NCI-H510A (cell line): ENCODE data around the gene TRIM69.
"Not testable (repeated sequence)": the region's sequence is repeated elsewhere in the genome, so short reads cannot be mapped to it uniquely, and the experiment has no call there.

Source experiments
- DNase-seq: peaks from one replicate; lab custom pipeline; 2025; lab: John Stamatoyannopoulos, UW

The TRIM69 gene

GRCh38 chr15:44715797-44716334, 20.5 kb upstream of the TRIM69 start:
- no peak for DNase-seq

GRCh38 chr15:44716983-44717602, 19.2 kb upstream of the TRIM69 start:
- DNase-seq: no peak

GRCh38 chr15:44718180-44718926, 18.0 kb upstream of the TRIM69 start:
- no peak for DNase-seq

GRCh38 chr15:44718927-44719292, 17.4 kb upstream of the TRIM69 start:
- DNase-seq: no peak

GRCh38 chr15:44719293-44719999, 16.9 kb upstream of the TRIM69 start:
- DNase-seq: no peak

- DNase-seq: not testable (repeated sequence)
These were observed 16.3 kb upstream of the TRIM69 start for GRCh38 chr15:44720000-44720435.

- no peak for DNase-seq
These were observed 15.7 kb upstream of the TRIM69 start for GRCh38 chr15:44720460-44721176.

DNA sequence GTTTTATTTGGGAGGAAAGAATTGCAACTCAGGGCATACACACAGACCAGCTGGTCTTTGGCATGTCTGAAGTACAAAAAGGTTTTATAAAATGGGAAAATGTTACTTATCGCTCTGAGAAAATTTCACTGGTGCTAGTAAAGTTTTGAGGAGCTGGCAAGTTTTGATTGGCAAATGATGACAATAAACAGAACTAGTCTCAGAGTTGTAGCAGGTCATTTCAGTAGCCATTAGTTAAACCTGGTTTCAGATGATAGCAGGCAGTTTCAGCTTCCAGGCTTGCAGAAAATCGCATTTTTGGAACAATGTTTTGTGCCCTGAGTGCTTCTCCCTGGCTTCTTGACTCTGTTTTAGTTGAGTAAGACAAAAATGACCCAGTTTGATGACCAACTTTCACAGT, 14.3 kb upstream of the TRIM69 start:
- no peak for DNase-seq

- no peak for DNase-seq
These were observed 10.2 kb upstream of the TRIM69 start for GRCh38 chr15:44726136-44726535.

- no peak for DNase-seq
These were observed 9.5 kb upstream of the TRIM69 start for GRCh38 chr15:44726568-44727484.

DNA sequence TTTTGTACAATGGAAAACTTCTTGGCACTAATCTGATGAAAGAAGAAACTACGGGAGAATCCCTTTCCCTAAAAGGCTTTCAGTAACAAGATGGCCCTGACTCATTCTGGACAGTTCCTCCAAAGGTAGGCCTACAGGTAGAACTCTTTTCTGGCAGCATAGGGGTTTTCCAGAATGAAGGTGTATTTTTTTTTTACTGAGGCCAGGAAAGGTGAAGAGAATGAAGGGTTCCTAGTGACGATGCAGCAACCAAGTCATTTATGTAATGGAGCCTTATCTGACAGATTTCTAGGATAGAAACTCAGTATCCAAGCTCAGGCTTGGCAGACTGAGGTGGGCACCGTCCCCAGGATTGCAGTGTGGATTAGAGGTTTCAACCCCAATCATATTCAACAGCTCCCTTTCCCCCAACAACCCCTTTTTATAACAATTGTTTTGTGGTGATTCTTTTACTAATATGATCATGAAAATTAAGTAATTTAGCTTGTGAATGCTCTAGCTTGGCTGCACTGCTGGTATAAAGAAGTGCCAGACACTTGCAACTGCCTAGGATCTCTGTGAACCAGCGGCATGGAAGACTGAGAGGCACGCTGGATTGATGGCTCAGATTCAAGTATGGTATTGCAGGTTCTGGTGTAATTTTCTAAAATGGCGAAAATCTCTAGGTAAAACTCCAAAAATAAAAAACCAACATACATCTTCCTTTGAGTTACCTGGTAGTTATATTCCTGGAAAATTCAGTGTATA, 8.7 kb upstream of the TRIM69 start:
- DNase-seq: no peak

- not testable (repeated sequence) for DNase-seq
These were observed 8.1 kb upstream of the TRIM69 start for GRCh38 chr15:44728232-44728575.

- peak; percentile 89 for DNase-seq
These were observed 7.5 kb upstream of the TRIM69 start for GRCh38 chr15:44728576-44729407.

DNA sequence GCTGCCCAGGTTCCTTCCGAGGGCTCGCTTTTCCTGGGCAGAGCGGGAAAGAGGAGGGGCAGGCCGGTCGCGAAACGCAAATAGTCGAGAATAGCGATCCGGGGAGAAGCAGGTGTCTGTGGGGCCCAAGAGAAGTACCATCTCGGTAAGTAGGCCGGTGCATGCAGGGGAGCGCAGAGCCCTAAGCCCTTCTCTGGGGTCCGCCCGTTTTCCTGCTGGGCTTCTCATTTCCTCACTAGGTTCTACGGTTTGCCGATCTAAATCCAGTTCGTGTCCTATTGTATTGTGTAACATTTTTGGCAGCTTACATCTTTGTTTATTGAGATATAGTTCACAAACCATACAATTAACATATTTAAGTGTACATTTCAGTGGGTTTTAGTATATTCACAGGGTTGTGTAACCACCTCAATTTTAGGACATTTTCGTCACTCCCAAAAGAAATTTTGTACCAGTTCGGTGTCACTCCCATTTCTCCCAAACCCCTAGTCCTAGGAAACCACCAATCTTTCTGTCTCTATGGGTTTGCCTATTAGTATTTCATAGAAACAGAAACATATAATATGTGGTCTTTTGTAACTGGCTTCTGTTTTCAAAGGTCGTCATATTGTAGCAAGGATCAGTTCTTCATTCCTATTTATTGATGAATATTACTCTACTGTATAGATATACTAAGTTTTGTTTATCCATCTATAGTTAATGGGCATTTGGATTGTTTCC, 6.8 kb upstream of the TRIM69 start:
- no peak for DNase-seq

DNA sequence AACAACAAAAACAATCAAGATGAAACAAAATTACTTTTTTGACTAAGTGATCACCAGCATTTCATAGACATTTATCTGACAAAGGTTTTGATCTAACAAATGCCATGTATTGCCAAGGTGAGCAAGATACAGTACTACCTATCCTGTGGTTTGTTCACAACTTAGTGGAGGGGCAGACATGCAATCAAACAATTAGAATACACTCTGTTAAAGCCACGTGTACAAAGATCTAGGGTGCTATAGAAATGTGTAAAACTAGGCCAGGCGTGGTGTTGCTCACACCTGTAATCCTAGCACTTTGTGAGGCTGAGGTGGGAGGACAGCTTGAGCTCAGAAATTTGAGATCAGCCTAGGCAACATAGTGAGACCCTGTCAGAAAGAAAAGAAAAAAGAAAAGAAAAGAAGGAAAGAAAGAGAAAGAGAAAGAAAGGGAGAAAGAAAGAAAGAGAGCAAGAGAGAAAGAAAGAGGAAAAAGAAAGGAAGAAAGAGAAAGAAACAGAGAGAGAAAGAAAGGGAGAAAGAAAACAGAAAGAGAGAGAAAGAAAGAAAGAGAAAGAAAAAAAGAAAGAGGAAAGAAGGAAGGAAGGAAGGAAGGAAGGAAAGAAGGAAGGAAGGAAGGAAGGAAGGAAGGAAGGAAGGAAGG, 1.4 kb upstream of the TRIM69 start:
- DNase-seq: no peak

GRCh38 chr15:44735482-44736180, 697 bp upstream of the TRIM69 start:
- no peak for DNase-seq

- DNase-seq: no peak
These were observed 2.1 kb downstream of the TRIM69 start for GRCh38 chr15:44738340-44738984.
